Stimulated activated CD8-positive, alpha-beta memory T cell treated with anti-CD3 and anti-CD28 coated beads, Interleukin-7, amount 100 ng/mL, for 1 hour (primary cell): ENCODE data around the gene NAV1.
"Not testable (repeated sequence)": the region's sequence is repeated elsewhere in the genome, so short reads cannot be mapped to it uniquely, and the experiment has no call there.

Experiments
- DNase-seq, 2 donors: peaks; one replicate each; pipeline ENCODE4 v3.0.0-alpha.2; 2020; ENCODE audit warnings: low read depth in 2 of 2

NAV1 gene

DNA sequence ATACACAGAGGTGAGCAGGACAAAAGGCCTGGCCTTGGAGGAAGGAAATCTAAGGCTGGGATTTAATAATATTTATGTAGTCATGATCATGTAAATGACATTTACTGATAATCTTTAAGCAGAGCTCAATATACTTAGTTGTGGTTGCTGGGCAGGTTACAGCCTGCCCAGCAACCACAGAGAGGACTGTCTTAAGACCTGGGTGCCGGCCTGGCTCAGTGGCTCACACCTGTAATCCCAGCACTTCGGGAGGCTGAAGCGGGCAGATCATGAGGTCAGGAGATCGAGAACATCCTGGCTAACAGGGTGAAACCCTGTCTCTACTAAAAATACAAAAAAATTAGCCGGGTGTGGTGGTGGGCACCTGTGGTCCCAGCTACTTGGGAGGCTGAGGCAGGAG is 10.6 kb downstream of the NAV1 start:
- not testable (repeated sequence) for DNase-seq

DNA sequence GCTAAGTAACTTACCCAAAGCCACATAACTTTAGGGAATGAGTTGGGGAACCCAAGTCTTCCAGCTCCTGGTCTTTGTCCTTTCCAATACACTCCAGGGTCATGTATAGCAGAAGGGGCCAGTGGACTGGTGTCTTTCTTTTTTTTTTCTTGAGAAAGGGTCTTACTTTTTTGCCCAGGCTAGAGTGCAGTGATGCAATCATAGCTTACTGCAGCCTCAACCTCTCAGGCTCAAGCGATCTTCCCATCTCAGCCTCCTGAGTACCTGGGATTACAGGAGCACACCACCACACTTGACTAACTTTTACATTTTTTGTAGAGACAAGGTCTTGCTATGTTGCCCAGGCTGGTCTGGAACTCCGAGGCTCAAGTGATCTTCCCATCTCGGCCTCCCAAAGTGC is 12.2 kb downstream of the NAV1 start:
- DNase-seq: no peak

DNA sequence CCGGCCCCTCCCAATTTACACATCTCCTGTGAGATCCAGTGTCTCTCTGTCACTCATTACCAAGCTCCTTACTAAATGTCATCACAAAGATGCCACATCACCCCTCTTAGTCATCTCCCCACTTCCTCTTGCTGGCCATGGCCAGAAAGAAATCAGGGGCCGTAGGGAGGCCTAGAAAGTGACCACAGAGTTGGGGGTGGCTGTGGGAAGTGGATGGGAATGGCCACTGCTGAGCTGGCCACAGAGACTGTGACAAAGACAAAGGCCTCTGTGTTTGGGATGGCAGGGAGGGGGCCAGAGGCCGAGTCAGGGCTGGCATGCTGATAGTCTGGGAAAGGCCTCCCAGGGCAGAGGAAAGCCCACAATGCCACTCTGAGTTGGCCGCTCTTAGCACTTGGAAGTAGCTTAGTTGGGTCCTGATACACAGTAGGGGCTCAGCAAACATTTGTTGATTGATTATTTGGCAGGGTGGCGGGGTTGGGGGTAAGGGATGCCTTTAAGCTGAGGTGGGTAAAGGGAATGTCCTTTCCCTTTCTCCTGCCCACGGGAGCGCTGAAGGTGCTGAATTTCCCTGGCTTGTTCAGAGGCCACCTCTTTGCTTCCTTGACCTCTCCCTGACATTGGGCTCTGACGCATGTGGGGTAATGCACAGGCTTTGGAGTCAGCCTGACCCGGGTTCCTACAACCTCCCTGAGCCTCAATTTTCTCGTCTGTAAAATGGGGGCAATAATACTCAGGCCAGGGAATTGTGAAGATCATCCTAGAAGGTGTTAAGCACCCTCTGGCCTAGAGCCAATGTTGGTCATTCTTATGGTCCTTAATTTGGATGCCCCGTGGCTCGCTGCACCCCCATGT is 13.2 kb downstream of the NAV1 start:
- no peak for DNase-seq

DNA sequence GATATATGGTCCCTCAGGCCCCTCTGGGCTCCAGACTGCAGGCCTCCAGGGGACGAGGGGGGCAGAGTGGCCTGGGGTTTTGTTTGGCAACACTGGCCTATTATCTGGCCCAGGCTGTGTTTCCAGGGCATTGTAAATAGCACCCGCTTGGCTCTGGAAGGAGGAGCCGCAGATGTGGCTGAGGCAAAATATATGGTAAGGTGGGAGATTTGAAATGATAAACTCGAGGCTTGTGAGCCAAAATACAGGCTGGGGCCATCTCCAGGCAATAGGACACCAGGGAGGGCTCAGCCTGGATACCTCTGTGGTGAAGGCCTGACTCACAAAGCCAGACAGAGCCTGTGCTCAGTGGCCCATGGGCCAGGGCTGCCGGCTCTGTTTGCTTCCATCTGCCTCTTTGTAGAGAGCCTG is 14.0 kb downstream of the NAV1 start:
- DNase-seq: no peak

DNA sequence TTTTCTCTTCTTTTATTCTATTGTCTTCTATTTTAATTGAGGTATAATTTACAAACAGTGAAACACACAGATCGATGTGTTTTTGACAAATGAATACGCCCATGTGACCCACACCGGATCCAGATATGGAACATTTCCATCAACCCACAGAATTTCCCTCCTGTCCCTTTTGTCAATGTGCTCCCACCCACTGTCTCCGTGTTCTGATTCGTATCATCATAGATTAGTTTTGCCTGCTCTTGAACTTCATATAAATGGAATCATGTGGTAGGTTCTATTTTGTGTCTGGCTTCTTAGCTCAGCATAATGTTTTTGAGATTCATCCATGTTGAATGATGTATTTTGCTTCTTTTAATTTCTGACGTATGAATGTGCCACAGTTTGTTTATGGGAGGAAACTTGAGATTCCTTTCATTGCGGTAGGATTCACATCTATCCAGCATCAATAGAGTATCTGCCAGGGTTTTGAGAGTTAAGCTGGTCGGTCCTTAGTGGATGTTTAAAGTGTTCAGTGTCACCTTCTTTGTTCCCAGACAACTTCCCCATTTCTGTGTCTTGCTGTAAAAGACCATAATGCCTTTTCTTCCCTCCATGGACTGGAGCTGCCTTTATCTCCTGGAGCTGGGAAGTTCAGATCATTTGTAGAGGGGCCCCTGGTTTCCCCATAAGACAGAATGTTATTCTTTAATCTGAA is 14.7 kb downstream of the NAV1 start:
- DNase-seq: no peak

DNA sequence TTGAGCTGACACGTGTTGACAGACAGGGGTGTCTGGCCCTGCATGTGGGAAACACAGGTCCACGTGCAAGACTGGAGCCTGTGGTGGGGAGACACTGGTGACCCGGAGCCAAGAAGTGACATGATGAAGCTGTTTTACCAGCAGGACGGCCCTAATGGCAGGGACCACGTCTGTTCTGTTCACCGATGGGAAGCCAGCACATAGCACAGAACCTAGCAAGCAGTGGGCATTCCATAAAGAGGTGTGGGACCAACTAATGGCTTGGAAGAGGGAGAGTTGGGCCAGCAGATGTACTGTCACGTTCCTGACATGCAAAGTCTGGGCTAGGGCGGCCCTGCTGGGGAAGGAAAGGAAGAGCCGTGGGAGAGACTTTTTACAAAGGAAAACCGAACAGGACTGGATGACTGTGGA is 15.3 kb downstream of the NAV1 start:
- DNase-seq: no peak

DNA sequence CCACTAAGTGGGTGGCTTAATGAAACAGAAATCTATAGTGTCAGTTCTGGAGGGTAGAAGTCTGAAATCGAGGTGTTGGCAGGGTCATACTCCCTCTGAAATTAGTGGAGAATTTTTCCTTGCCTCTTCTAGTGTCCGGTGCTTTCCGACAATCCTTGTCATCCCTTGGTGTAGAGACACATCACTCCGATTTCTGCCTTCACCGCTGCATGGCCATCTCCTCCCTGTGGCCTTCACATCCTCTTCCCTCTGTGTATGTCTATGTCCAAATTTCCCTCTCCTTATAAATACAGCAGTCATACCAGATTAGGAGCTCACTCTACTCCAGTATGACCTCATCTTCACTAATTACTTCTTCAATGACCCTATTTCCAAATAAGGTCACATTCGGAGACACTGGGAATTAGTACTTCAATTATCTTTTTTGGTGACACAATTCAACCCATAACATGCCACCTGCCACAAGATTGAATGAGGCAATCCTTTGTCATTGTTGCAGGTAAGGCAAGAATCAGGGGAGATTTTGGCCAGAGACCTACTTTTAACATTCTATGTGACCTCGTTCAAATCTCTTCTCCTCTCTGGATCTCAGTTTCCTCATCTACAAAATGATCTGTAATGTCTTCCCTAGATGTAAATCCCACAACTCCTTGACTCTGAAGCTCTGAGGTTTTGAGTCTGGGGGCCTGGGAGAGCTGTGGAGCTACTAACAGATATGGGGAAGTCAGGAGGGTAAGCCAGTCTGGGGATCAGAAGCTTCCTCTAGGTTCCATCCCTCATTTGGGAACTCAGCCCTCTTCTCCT is 16.1 kb downstream of the NAV1 start:
- DNase-seq: no peak

DNA sequence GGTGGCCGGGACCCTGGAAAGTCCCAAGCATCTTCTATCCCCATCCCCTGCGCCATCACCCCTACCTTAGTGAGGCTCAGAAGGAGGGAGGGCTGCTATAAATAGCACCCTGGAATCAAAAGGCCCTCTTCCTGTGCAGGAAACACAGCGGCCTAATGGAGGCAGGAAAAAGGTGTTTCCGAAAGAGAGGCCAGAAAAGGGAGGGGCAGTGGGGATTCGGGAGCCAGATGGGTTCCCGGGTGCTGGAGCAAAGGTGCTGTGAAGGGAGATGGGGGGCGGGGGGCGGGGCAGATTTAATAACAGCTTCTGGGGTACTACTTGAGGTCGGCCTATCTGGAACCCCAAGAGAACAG is 16.6 kb downstream of the NAV1 start:
- no peak for DNase-seq

DNA sequence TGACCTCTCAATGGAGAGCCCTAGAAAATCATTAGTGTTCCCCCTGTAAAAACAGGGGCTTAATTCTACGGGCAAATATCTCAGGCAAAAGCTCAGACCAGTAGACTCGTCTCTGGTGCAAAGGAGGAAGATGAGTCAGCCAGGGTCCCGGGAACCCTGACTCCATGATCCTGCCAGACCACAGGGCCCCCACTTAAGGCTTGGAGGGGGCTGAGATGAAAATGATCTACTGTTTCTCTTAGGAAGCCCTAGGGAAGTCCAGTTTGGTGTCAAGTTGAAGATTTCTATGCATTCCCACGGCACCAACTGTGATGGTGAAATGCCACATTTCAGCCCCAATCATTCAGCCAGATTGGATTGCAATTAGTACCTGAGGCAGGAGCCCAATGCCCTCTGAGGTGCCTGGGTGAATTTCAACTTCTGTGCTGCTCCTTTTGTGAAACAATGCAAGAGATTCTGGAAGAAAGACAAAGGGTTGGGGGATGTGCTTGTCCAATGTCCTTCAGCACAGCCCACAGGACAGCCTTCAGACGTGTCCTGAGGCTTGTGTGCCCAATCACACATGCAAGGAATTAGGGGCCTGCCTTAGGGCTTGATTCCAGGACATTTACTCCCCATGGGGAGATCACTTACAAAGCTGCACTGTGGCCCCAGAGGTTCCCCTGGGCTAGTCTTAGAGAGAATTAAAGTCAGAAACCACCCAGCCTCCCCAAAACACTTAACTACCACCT is 18.1 kb downstream of the NAV1 start:
- no peak for DNase-seq

DNA sequence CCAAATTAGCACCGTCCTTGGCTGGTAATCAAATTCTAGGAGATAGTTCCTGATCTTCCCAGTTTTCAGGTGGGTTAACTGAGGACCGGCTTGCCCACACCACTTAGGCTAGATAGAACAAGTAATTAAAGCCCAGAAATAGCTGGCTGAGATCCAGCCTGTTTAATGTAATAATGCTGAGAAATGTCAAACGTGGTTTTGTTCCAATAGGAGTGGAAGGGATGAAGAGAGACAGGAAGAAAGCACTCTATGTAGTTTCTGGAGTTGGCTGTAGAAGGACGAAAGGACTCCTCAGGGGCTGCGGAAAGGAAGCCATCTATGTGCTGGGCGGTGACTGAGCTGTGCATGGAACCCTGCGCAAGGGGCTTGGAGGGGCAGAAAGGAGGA is 18.6 kb downstream of the NAV1 start:
- DNase-seq: no peak

DNA sequence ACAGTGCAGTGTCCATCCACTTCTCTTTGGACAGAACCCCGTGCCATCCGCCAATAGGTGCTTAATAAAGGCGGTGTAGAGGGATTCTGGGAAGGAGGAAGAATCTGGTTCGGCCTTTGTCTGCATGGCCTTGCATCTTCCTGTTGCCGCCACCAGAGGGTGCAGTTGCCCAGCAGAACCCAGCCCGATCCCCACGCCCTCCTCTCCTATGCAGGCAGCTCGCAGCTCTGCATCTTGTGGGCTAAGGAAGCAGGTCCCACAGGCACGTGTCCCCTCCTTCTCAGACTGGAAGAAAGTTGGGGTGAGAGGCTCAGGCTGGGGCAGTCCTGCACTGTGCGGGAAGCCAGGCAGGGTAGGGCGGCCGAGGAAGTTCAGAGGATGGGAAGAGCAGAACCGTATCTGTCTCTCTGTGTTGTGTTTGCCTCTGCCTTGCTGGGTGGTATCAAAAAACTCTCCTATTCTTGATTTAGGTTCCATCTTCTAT is 20.8 kb downstream of the NAV1 start:
- peak; percentile 22 to 32 for DNase-seq

DNA sequence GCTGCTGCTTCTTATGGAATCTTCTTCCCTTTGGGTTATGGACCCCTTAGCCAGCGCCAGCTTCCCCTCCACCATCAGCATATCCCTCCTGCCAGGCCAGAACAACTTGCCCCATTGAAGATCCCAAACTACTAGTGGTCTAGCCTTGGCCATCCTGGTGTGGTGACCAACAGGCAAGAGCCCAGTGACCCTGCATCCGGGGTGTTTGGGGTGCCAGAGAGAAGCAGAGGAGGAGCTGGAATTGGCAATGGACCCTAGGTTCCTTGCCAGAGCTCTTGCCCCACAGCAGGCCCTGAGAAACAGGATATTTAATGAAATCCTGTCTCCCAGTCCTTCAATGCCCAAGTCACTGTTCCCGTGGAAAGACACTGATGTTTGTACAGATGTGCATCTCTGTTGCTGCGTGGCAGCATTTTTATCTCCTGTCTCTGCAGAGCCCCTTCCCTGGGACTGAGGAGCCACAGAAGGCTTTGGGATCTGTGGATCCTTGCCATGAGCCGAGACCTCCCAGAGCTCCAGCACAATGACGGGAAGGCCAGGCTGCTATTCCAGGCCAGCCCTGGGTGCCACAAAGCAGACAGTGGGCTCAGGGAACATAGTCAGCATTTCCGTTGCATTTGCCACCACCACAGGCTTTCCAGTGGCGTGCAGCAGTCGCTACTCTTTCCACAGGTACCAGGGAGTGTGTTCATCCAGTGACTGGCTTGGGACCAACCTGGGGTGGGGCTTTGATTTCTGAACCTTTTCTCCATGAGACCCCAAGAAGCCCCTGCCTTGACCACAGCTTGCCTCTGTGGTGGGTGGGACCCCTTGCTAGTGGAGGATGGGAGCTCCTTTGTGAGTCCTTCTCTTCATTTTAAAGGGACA is 21.6 kb downstream of the NAV1 start:
- DNase-seq: no peak

DNA sequence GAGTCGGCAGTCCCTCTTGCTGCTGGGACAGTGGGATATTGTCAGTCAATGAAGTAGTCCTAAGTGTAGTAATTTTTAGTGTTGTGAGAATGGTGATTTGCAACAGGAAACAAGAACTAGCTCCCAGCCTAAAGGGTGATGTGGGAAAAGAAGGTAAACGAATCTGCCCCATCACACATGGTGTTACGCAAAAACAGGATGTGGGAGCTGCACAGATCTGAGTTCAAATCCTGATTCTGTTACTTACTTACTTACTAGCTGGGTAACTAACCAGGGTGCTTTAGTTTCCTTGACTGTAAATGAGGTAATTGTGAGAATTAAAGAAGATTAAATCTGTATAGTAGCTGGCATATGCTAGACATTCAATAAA is 22.3 kb downstream of the NAV1 start:
- no peak for DNase-seq

DNA sequence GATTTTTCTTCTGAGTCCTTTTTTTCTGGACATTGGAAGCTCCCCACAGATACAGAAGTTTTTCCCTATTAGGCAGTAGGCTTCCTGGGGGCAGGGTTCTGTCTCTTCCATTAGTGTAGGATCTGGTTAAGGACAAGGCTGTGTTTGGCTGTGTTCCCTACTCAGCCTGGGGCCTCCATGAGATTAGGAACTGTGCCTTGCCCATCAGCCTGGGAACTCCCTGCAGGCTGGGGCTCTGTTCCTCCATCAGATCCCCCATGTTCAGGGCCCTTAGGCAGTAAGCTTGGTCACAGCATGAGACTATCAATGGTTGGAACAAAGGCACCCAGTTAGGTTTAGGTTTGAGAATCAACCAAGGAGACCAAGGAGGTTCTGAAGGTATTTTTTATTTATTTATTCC is 22.7 kb downstream of the NAV1 start:
- no peak for DNase-seq

DNA sequence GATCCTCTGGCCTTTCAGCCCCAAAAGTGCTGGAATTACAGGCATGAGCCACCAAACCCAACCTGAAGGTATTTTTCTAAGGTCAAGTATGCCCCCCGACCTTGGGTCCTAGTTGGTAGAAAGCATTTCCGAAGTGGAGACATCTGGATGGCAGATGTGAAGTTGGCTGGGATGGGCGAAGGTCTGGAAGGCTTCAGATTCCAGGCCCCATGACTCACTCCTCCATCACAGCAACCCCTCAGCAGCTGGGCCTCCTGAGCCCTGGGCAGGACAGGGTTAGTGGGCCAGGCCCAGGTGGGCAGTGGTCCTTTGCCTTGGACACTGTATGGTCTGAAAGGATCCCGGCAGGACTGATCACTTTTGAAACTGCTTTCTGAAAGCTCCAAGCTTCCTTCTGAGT is 23.3 kb downstream of the NAV1 start:
- no peak for DNase-seq

DNA sequence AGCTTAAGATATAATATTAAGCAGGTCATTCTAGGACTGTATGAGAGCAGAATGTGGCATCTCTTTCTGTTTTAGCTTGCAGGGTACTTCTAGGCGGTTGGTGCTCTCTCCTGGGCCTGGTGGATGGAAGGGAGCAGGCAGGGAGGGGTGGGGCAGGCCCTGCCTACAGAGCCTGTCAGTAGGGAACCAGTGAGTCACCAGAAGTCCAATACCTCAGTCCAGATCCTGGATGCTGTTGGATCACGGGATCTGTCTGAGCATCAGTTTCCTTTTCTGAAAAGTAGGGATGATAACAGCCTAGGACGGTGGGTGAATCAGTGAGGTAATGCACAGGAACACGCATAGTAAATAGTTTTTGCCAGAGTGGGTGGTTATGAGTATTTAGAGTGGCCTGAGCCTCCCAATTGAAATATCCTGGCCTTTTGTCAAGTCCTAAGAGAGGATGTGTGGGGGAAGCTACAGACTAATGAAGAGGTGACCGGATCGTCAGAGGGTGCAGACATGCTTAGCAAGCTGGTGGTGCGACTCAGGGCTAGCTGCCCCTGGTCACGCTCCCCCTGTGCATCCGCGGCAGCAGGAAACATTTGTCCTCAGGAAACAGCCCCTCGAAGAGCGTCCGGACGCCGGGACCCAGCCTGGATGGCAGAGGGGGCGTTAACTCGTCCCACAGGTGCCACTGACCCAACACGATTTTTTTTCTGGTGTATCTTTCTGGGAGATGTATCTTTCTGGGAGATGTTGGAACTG is 23.9 kb downstream of the NAV1 start:
- no peak for DNase-seq

DNA sequence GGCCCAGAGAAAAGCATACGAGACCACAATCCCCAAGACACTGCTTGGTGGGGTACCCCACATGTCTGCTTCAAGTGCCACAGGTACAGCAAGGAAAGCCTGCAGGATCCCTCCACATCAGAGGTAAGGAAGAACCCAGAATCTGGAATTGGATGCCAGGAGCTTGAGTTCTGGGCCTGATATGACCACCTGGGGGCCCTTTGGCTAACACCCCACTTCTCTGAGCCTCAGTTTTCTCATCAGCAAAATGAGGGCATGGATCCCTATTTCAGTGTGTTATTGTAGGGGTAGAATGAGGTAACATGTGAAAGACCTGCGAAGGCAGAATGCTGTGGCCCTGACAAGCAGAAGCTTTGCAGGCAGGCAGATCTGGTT is 24.5 kb downstream of the NAV1 start:
- DNase-seq: no peak

DNA sequence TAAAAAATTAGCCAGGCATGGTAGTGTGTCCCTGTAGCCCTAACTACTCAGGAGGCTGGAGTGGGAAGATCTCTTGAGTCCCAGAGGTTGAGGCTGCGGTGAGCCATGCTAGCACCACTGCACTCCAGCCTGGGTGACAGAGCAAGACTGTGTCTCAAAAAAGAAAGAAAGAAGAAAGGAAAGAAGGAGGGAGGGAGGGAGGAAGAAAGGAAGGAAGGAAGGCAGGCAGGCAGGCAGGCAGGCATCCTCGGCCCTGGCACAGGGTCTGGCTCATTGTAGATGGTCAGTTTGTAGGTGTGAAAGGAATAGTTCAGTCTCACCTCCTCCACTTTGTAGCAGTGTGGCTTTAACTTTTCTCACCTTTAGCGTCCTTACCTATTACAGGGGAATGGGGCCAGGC is 25.0 kb downstream of the NAV1 start:
- no peak for DNase-seq

DNA sequence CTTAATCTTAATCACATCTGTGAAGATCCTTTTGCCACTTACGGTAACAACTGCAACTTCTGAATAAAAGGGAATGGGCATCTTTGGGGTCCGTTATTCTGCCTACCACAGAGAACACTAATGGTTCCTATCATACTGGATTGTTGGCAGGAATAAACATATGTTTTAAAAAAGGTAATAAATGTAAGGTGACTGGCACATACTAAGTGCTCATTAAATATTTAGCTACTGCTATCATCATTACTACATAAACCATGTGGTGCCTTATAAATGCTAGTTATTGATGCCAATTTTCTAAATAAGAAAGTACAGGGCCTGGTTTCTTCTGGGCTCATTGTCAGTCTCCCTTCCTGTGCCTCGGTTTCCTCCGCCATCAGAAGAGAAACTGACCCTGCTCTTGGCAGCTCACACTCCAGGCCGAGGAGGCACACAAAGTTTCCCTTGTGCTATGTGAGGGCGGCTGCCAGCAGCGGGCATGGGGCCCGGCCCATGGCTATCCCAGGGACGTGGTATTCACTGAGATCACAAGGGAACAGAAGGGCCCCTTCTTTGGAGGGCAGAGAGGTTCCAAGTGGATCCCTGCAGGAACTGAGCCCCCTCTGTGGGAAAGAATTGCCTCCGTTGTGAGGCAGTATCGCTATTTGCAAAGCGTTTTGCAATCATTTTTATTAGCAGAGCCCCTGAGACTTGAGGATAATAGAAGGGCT is 26.2 kb downstream of the NAV1 start:
- DNase-seq: no peak
